ENCODE measurements around the gene FXYD4. TPM values are rescaled to one million over a fixed set of nuclear protein-coding genes. Genes with fewer than 3 reads are reported as not detected.
A peak's percentile ranks its signal among the peaks of the same experiment; 100 is the strongest.
"Not testable (repeated sequence)": the region's sequence is repeated elsewhere in the genome, so short reads cannot be mapped to it uniquely, and the experiment has no call there.

FXYD4 gene
- total RNA-seq, 2 experiments from 2014 or later: not detected

- Mint-ChIP-seq H3K27ac (no peak overlapping the region), H3K27me3 (no peaks in the 10 kb centered on the region), H3K9me3 (no peaks in the 10 kb centered on the region), H3K4me3 (no peak overlapping the region), H3K36me3 (ENCODE audit: low read depth) (peaks cover 48% of the 10 kb centered on the region), H3K4me1 (peaks cover 42% of the 10 kb centered on the region)
- CTCF ChIA-PET: interaction anchor here (1.0 kb wide), 1 partner anchor 180 kb away, joined by 3 read pairs; no protein-coding TSS in a partner anchor
- POLR2A ChIA-PET: interaction anchor here (0.7 to 2.5 kb wide), 2 partner anchors 11 to 264 kb away, joined by 3 to 12 read pairs; no protein-coding TSS in a partner anchor
- no peak for DNase-seq
These were observed 13.1 kb downstream of the FXYD4 start for GRCh38 chr10:43384252-43385221.

GRCh38 chr10:43385412-43386004 is 14.1 kb downstream of the FXYD4 start:
- CTCF ChIA-PET: interaction anchor here (0.6 to 1.0 kb wide), 4 partner anchors 47 to 181 kb away, joined by 3 to 5 read pairs (median 3); no protein-coding TSS in a partner anchor
- peaks cover 51% of the 10 kb centered on the region for H3K4me1 Mint-ChIP-seq
- POLR2A ChIA-PET: interaction anchor here (0.9 to 2.6 kb wide), 4 partner anchors 11 to 22 kb away, joined by 3 to 13 read pairs (median 4); no protein-coding TSS in a partner anchor
- peak overlapping the region; percentile 26 for H3K27ac Mint-ChIP-seq
- no peak for DNase-seq
- no peaks in the 10 kb centered on the region for H3K27me3 Mint-ChIP-seq
- H3K4me3 Mint-ChIP-seq: no peak overlapping the region
- peaks cover 58% of the 10 kb centered on the region for H3K36me3 Mint-ChIP-seq (ENCODE audit: low read depth)
- no peaks in the 10 kb centered on the region for H3K9me3 Mint-ChIP-seq

GRCh38 chr10:43386549-43386948 is 15.1 kb downstream of the FXYD4 start:
- Mint-ChIP-seq H3K4me1 (peaks cover 59% of the 10 kb centered on the region), H3K9me3 (no peaks in the 10 kb centered on the region), H3K4me3 (no peak overlapping the region), H3K27me3 (no peaks in the 10 kb centered on the region), H3K36me3 (ENCODE audit: low read depth) (peaks cover 68% of the 10 kb centered on the region), H3K27ac (no peak overlapping the region)
- DNase-seq: no peak
- POLR2A ChIA-PET: interaction anchor here (0.6 to 2.6 kb wide), 5 partner anchors 10 to 21 kb away, joined by 3 to 13 read pairs (median 3); no protein-coding TSS in a partner anchor
- CTCF ChIA-PET: interaction anchor here (0.9 kb wide), 1 partner anchor 181 kb away, joined by 3 read pairs; no protein-coding TSS in a partner anchor

DNA sequence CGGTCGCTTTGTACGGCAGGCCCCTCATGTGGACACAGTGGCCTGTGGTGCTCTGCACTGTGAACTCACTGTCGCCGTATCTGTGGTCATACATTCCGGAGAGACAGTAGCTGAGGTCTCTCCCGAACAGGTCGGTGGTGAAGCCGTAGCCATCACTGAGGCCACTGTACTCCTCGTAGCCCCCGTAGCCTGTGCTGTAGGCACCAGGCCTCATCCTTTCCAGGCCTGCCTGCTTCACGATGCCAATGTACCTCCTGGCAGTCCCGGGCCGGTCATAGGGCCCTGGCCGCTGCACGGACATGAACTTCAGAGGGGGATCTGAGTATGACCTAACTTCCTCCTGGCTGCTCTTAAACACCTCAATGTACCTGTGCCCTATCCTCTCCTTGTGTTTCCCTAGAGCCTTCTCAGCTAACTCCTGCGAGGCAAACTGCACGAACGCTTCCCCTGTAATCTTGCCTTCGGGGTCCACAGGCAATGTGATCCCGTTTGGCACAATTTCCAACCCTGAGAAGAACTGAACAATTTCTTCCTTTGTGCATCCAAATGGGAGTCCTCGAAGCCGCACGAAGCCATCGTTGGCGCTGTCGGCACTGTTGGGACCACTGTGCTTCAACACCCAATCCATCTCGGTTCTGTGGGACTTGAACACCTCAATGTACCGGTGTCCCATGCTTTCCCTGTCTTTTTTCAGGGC is 15.7 kb downstream of the FXYD4 start:
- Mint-ChIP-seq H3K27ac (peak overlapping the region; percentile 40), H3K4me1 (peaks cover 65% of the 10 kb centered on the region), H3K36me3 (ENCODE audit: low read depth) (peaks cover 73% of the 10 kb centered on the region), H3K9me3 (no peaks in the 10 kb centered on the region), H3K4me3 (no peak overlapping the region), H3K27me3 (no peaks in the 10 kb centered on the region)
- DNase-seq: no peak
- CTCF ChIA-PET: no interaction called here
- POLR2A ChIA-PET: interaction anchor here (0.6 to 2.6 kb wide), 4 partner anchors 9 to 71 kb away, joined by 5 to 13 read pairs (median 5); no protein-coding TSS in a partner anchor

DNA sequence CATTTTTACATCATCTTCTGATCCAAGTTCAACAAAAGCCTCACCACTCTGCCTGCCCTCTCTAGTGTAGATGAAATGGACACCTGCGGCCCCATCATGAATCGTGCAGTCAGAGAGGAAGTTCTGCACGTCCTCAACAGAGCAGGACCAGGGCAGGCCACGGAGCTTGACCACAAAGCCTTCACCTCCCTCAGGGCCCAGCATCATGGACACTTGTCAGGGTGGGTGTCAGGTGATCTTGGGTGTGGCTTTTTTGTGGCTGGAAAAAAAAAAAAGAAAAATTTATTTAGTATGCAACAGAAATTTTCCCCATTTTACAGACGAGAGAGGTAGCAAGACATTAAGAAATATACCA is 16.2 kb downstream of the FXYD4 start:
- no peak for DNase-seq
- peak overlapping the region; percentile 40 for H3K27ac Mint-ChIP-seq
- H3K27me3 Mint-ChIP-seq: no peaks in the 10 kb centered on the region
- POLR2A ChIA-PET: interaction anchor here (0.7 to 2.6 kb wide), 4 partner anchors 8 to 70 kb away, joined by 4 to 13 read pairs (median 5); no protein-coding TSS in a partner anchor
- H3K36me3 Mint-ChIP-seq (ENCODE audit: low read depth): peaks cover 79% of the 10 kb centered on the region
- no peaks in the 10 kb centered on the region for H3K9me3 Mint-ChIP-seq
- CTCF ChIA-PET: no interaction called here
- no peak overlapping the region for H3K4me3 Mint-ChIP-seq
- peaks cover 70% of the 10 kb centered on the region for H3K4me1 Mint-ChIP-seq

- Mint-ChIP-seq H3K27me3 (no peaks in the 10 kb centered on the region), H3K36me3 (ENCODE audit: low read depth) (peaks cover 92% of the 10 kb centered on the region)
These were observed 18.4 kb downstream of the FXYD4 start for GRCh38 chr10:43389867-43390266.

GRCh38 chr10:43390333-43390732 is 18.9 kb downstream of the FXYD4 start:
- no peak overlapping the region for H3K4me3 Mint-ChIP-seq
- H3K27ac Mint-ChIP-seq: peak overlapping the region; percentile 22
- H3K4me1 Mint-ChIP-seq: peaks cover 91% of the 10 kb centered on the region
- ChIA-PET POLR2A (interaction anchor here (1.0 to 3.0 kb wide), 5 partner anchors 10 to 71 kb away, joined by 4 to 14 read pairs (median 10); partner anchors contain the start of gene HNRNPF), CTCF (interaction anchor here (0.5 to 1.7 kb wide), 10 partner anchors 10 to 124 kb away, joined by 3 to 7 read pairs (median 3); no protein-coding TSS in a partner anchor)
- DNase-seq: no peak
- peaks cover 95% of the 10 kb centered on the region for H3K36me3 Mint-ChIP-seq (ENCODE audit: low read depth)
- H3K27me3 Mint-ChIP-seq: no peaks in the 10 kb centered on the region
- no peaks in the 10 kb centered on the region for H3K9me3 Mint-ChIP-seq

More at GRCh38 chr10:43389867-43390266, 18.4 kb downstream of the FXYD4 start:
- H3K4me3 Mint-ChIP-seq: no peak overlapping the region
- peak overlapping the region; percentile 22 for H3K27ac Mint-ChIP-seq
- no peaks in the 10 kb centered on the region for H3K9me3 Mint-ChIP-seq
- no peak for DNase-seq
- ChIA-PET POLR2A (interaction anchor here (1.0 to 3.0 kb wide), 6 partner anchors 10 to 72 kb away, joined by 3 to 14 read pairs (median 8); partner anchors contain the start of gene HNRNPF), CTCF (interaction anchor here (0.8 to 1.7 kb wide), 5 partner anchors 10 to 70 kb away, joined by 3 to 7 read pairs (median 3); no protein-coding TSS in a partner anchor)
- peaks cover 87% of the 10 kb centered on the region for H3K4me1 Mint-ChIP-seq

- Mint-ChIP-seq H3K27me3 (no peaks in the 10 kb centered on the region), H3K36me3 (ENCODE audit: low read depth) (peaks cover 95% of the 10 kb centered on the region), H3K27ac (peak overlapping the region; percentile 22), H3K9me3 (no peaks in the 10 kb centered on the region), H3K4me1 (peaks cover 90% of the 10 kb centered on the region), H3K4me3 (no peak overlapping the region)
- POLR2A ChIA-PET: interaction anchor here (1.0 to 3.0 kb wide), 6 partner anchors 9 to 71 kb away, joined by 4 to 14 read pairs (median 8); partner anchors contain the start of gene HNRNPF
- DNase-seq: no peak
- CTCF ChIA-PET: interaction anchor here (0.5 to 1.7 kb wide), 10 partner anchors 10 to 125 kb away, joined by 3 to 7 read pairs (median 3); no protein-coding TSS in a partner anchor
These were observed 19.3 kb downstream of the FXYD4 start for GRCh38 chr10:43390759-43391158.

GRCh38 chr10:43391496-43391895 is 20.1 kb downstream of the FXYD4 start:
- H3K4me3 Mint-ChIP-seq: no peak overlapping the region
- ChIA-PET CTCF (interaction anchor here (1.1 to 1.7 kb wide), 2 partner anchors 16 to 46 kb away, joined by 3 to 7 read pairs; partner anchors contain the start of gene ZNF487), POLR2A (interaction anchor here (0.6 to 3.0 kb wide), 6 partner anchors 8 to 57 kb away, joined by 3 to 14 read pairs (median 4); partner anchors contain the start of gene HNRNPF)
- DNase-seq: no peak
- peaks cover 89% of the 10 kb centered on the region for H3K4me1 Mint-ChIP-seq
- H3K27me3 Mint-ChIP-seq: no peaks in the 10 kb centered on the region
- H3K36me3 Mint-ChIP-seq (ENCODE audit: low read depth): peaks cover 99% of the 10 kb centered on the region
- no peaks in the 10 kb centered on the region for H3K9me3 Mint-ChIP-seq
- H3K27ac Mint-ChIP-seq: peak overlapping the region; percentile 45

DNA sequence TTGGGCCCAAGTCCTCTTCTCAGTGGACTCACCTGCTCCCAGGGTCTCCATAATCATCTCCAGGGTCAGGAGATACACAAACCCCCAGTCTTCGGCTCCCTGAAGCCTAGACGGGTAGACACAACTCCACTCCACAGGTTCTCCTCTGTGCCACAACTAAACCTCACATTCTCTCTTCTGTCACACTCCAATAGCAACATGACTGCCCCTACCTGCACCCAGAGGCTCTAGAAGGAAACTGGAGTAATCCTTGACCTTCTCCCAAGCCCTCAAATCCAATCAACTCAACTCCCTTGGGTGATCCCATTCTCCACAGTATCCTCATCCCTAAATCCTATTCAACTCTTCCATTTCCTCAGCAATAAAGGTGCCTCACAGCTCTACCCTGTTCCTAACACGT is 21.3 kb downstream of the FXYD4 start:
- Mint-ChIP-seq H3K27ac (peak overlapping the region; percentile 57), H3K4me1 (peaks cover 76% of the 10 kb centered on the region), H3K9me3 (no peaks in the 10 kb centered on the region), H3K27me3 (no peaks in the 10 kb centered on the region), H3K4me3 (no peak overlapping the region), H3K36me3 (ENCODE audit: low read depth) (peaks cover 94% of the 10 kb centered on the region)
- CTCF ChIA-PET: interaction anchor here (1.1 kb wide), 1 partner anchor 44 kb away, joined by 3 read pairs; the partner anchor contains the start of gene ZNF487
- no peak for DNase-seq
- POLR2A ChIA-PET: interaction anchor here (2.1 to 8.1 kb wide), 3 partner anchors 11 to 27 kb away, joined by 5 to 192 read pairs (median 75); no protein-coding TSS in a partner anchor

GRCh38 chr10:43393186-43393585 is 21.8 kb downstream of the FXYD4 start:
- ChIA-PET CTCF (interaction anchor here (1.3 kb wide), 1 partner anchor 68 kb away, joined by 5 read pairs; no protein-coding TSS in a partner anchor), POLR2A (interaction anchor here (1.1 to 8.1 kb wide), 5 partner anchors 11 to 100 kb away, joined by 4 to 192 read pairs (median 6); no protein-coding TSS in a partner anchor)
- not testable (repeated sequence) for H3K9me3 Mint-ChIP-seq, H3K27me3 Mint-ChIP-seq, H3K4me3 Mint-ChIP-seq, DNase-seq
- Mint-ChIP-seq H3K36me3 (ENCODE audit: low read depth) (peaks cover 94% of the 10 kb centered on the region), H3K27ac (peak overlapping the region; percentile 57), H3K4me1 (peaks cover 75% of the 10 kb centered on the region)

Data from activated CD4-positive, alpha-beta memory T cell treated with anti-CD3 and anti-CD28 coated beads, Interleukin-2, amount 10 ng/mL, durations not matched to agents 7 days and 5 days (primary cell).